ENCODE results near the gene CFAP410.

Gene CFAP410

DNA sequence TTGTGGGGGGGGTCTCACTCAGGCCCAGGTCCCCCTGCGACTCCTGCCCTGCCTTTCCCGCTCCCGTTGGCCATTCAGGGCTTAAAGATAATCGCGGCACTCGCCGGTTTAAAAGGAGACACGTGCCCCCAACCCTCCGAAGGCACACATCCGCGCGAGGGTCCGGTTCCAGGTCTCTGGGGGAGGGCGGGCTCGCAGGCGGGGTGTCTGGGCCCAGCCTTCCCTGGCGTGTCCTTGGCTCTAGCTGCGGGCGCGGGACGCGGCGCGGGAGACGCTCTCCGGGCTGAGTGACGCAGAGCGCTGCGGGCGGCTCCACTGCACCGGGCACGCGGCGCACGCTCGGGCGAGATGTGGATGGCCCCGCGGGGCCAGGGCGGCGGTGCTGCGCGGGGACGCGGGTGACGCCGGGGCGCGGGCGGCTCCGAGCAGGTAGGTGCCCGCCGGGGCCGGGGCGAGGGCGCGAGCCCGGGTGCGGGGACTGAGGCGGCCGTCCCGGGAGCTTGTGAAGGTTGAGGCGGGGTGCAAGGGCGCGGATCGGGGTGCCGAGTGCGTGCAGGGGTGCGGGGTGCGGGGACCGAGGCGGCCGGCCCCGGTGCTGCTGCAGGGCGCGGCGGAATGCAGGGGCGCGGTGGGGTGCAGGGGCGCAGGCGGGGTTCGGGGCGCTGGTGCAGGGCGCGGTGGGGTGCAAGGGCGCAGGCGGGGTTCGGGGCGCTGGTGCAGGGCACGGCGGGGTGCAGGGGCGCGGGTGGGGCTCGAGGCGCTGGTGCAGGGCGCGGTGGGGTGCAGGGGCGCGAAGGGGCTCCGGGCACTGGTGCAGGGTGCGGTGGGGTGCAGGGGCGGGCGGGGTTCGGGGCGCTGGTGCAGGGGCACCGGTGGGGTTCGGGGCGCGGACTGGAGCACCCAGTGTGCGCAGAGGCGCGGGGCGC, 10.9 kb upstream of the CFAP410 start:
- H3K4me1 ChIP-seq (ENCODE audit: low read length), result no peaks in the 10 kb centered on the region; the same call in 1 of the 2 replicates
- no peaks in the 10 kb centered on the region for H3K36me3 ChIP-seq (replicated peaks; ENCODE audit: insufficient read depth, low read length)
- no peak for DNase-seq

DNA sequence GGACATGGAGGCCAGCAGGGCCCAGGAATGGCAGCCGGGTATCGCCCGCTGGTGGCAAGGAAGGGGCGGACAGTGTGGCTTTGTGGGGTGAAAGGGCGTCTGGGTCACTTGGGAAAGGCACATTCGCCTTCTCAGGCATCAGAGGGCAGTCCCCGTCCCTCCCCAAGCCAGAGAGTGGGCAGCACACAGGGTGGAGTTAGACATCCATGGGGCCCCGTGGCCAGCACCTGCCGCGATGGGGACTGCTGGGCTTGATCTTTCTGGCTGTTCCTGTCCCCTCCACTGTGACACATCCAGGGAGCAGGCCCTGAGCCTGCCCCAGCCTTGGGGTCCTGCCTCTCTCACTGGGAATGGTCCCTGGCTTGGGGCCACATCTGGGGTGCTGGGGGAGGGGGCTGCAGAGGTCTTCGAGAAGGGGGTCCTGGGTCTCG, 10.2 kb upstream of the CFAP410 start:
- no peak overlapping the region for H3K27ac ChIP-seq (ENCODE audit: low read length)
- DNase-seq, result no peak
- no peaks in the 10 kb centered on the region; the same call in 1 of the 2 replicates for H3K4me1 ChIP-seq (ENCODE audit: low read length)
- peaks cover 92% of the 10 kb centered on the region for H3K27me3 ChIP-seq (replicated peaks; ENCODE audit: insufficient read depth, low read length)
- no peaks in the 10 kb centered on the region for H3F3A ChIP-seq (ENCODE audit: insufficient read depth, low read length)
- H3K4me3 ChIP-seq (ENCODE audit: low read length), result no peak overlapping the region
- no peaks in the 10 kb centered on the region for H3K9me3 ChIP-seq (replicated peaks; ENCODE audit: insufficient read depth, low read length)
- H3K36me3 ChIP-seq (replicated peaks; ENCODE audit: insufficient read depth, low read length), result no peaks in the 10 kb centered on the region
- H3K79me2 ChIP-seq (ENCODE audit: low read length), result no peaks in the 10 kb centered on the region
- H4K20me1 ChIP-seq (ENCODE audit: insufficient read depth, low read length), result no peaks in the 10 kb centered on the region
- no peak overlapping the region for H3K4me2 ChIP-seq (ENCODE audit: low read depth, low read length)
- no peak overlapping the region for H2AFZ ChIP-seq (ENCODE audit: low read length)
- H3K9me2 ChIP-seq (replicated peaks; ENCODE audit: insufficient read depth, low read length), result no peaks in the 10 kb centered on the region
- TF ChIP-seq, protein P1, sequence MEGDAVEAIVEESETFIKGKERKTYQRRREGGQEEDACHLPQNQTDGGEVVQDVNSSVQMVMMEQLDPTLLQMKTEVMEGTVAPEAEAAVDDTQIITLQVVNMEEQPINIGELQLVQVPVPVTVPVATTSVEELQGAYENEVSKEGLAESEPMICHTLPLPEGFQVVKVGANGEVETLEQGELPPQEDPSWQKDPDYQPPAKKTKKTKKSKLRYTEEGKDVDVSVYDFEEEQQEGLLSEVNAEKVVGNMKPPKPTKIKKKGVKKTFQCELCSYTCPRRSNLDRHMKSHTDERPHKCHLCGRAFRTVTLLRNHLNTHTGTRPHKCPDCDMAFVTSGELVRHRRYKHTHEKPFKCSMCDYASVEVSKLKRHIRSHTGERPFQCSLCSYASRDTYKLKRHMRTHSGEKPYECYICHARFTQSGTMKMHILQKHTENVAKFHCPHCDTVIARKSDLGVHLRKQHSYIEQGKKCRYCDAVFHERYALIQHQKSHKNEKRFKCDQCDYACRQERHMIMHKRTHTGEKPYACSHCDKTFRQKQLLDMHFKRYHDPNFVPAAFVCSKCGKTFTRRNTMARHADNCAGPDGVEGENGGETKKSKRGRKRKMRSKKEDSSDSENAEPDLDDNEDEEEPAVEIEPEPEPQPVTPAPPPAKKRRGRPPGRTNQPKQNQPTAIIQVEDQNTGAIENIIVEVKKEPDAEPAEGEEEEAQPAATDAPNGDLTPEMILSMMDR (IDR thresholded peaks at IDR 0.05; ENCODE audit: low read length), result no peak
- TF ChIP-seq EZH2 (optimal IDR thresholded peaks at IDR 0.05; ENCODE audit: low read depth, low read length), result no peak
- TF ChIP-seq EZH2phosphoT487 (IDR thresholded peaks at IDR 0.05; ENCODE audit: low read length), result no peak
- no peak overlapping the region for H3K9ac ChIP-seq (ENCODE audit: low read length)

More for the DNA sequence above, 10.9 kb upstream of the CFAP410 start:
- Histone ChIP-seq H2AFZ (ENCODE audit: low read length) (no peak overlapping the region), H3K9me3 (replicated peaks; ENCODE audit: insufficient read depth, low read length) (no peaks in the 10 kb centered on the region), H3K4me2 (ENCODE audit: low read depth, low read length) (no peak overlapping the region), H3K9ac (ENCODE audit: low read length) (no peak overlapping the region), H4K20me1 (ENCODE audit: insufficient read depth, low read length) (no peaks in the 10 kb centered on the region), H3K27ac (ENCODE audit: low read length) (no peak overlapping the region), H3K9me2 (replicated peaks; ENCODE audit: insufficient read depth, low read length) (no peaks in the 10 kb centered on the region), H3K4me3 (ENCODE audit: low read length) (no peak overlapping the region), H3K27me3 (replicated peaks; ENCODE audit: insufficient read depth, low read length) (peaks cover 92% of the 10 kb centered on the region), H3F3A (ENCODE audit: insufficient read depth, low read length) (no peaks in the 10 kb centered on the region), H3K79me2 (ENCODE audit: low read length) (no peaks in the 10 kb centered on the region)
- TF ChIP-seq EZH2phosphoT487 (IDR thresholded peaks at IDR 0.05; ENCODE audit: low read length), result no peak
- TF ChIP-seq, protein P1 (IDR thresholded peaks at IDR 0.05; ENCODE audit: low read length), result no peak
- no peak for TF ChIP-seq EZH2 (optimal IDR thresholded peaks at IDR 0.05; ENCODE audit: low read depth, low read length)

DNA sequence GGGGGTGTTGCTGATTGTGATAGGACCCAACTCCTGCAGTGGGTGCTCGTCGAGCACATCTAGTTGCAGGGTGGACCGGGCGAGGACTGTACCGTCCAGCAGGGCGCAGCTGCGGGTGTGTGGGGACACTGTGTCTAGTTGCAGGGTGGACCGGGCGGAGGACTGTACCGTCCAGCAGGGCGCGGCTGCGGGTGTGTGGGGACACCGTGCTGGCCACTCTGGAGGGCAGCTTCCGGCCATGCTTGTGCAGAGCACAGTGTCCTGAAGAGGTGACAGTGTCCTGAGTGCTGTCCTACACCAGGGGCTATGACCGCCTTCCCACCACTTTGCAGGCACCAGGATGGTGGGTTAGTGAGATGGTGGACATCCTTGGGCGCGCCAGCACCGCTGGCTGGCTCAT, 9.7 kb upstream of the CFAP410 start:
- no peak overlapping the region for H3K4me2 ChIP-seq (ENCODE audit: low read depth, low read length)
- no peaks in the 10 kb centered on the region; the same call in 1 of the 2 replicates for H3K4me1 ChIP-seq (ENCODE audit: low read length)
- H3K27me3 ChIP-seq (replicated peaks; ENCODE audit: insufficient read depth, low read length), result peaks cover 92% of the 10 kb centered on the region
- no peak for DNase-seq
- H2AFZ ChIP-seq (ENCODE audit: low read length), result no peak overlapping the region
- no peaks in the 10 kb centered on the region for H3K9me2 ChIP-seq (replicated peaks; ENCODE audit: insufficient read depth, low read length)
- no peak overlapping the region for H3K9ac ChIP-seq (ENCODE audit: low read length)
- no peaks in the 10 kb centered on the region for H3K79me2 ChIP-seq (ENCODE audit: low read length)
- no peaks in the 10 kb centered on the region for H3K9me3 ChIP-seq (replicated peaks; ENCODE audit: insufficient read depth, low read length)
- H3K4me3 ChIP-seq (ENCODE audit: low read length), result no peak overlapping the region
- TF ChIP-seq, protein P1 (IDR thresholded peaks at IDR 0.05; ENCODE audit: low read length), result no peak
- no peaks in the 10 kb centered on the region for H4K20me1 ChIP-seq (ENCODE audit: insufficient read depth, low read length)
- no peaks in the 10 kb centered on the region for H3F3A ChIP-seq (ENCODE audit: insufficient read depth, low read length)
- H3K36me3 ChIP-seq (replicated peaks; ENCODE audit: insufficient read depth, low read length), result no peaks in the 10 kb centered on the region
- H3K27ac ChIP-seq (ENCODE audit: low read length), result no peak overlapping the region

All from MM.1S (cell line).